Hematopoietic multipotent progenitor cell treated with erythropoietin and hydrocortisone succinate and interleukin-3 and kit ligand, for 17 days (in vitro differentiated cells): Measurements from ENCODE around the gene SLC24A3.

Source experiments
- DNase-seq: peaks from one replicate; pipeline ENCODE4 v3.0.0-alpha.2; 2015; ENCODE audit warnings: low spot score

The SLC24A3 gene

DNA sequence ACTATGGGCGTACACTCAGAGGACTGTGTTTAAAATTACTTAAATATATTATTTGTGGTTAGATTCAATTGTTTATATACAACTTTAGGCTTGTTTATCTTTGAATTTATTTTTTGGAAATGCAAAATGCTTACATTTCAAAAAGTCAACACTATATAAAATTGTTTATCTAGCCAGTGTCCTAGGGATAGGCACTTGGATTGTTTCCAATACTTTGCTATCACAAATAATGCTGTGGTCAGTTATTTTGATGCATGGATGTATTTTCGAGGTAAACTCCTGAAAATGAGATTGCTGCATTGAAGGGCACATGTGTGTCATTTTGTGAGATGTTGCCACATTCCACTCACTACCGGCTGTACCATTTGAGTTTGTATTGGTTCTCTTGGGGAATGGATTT lies 213.9 kb downstream of the SLC24A3 start:
- DNase-seq: no peak

- DNase-seq: no peak
Observed at GRCh38 chr20:19427480-19427879, 215.0 kb downstream of the SLC24A3 start.

GRCh38 chr20:19427913-19428312 lies 215.5 kb downstream of the SLC24A3 start:
- DNase-seq: no peak

DNA sequence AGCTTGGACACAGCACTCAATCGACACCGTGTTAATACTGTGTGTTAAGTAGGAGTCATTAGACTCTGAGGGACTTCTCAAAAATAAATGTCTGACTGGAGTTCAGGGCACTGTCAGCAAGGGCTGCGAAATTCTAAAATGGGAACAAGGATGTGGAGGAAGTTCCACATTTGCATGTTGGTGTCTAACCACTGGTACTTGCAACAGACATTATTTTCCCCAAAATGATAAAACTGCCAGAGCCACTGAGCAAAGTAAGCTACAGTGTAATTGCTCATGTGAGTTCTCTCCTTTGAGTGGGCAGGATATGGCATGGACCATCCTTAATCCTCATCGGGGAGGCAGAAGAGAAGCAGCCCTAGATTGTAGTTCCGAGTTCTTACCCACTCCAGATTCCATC lies 215.9 kb downstream of the SLC24A3 start:
- DNase-seq: no peak

GRCh38 chr20:19429538-19429937 lies 217.1 kb downstream of the SLC24A3 start:
- no peak for DNase-seq

GRCh38 chr20:19430641-19431315 lies 218.3 kb downstream of the SLC24A3 start:
- no peak for DNase-seq

DNA sequence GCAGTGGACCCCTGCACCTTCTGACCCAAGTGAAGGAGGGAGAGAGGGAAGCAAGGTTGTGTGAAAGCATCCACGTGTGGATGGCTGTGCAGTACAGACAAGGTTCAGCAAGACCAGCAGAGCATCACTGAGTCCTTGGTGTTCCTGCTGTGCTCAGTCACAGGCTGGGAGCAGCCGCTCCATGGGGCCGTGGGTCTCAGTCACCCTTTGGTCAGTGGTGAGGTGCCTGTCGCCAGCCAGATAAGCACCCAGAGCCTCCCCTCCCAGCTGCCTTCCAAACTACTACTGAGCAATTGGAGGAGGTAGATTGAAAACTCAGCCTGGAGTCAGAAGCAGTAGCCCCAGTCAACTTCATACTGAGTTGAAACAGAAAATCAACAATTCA lies 218.9 kb downstream of the SLC24A3 start:
- DNase-seq: no peak

DNA sequence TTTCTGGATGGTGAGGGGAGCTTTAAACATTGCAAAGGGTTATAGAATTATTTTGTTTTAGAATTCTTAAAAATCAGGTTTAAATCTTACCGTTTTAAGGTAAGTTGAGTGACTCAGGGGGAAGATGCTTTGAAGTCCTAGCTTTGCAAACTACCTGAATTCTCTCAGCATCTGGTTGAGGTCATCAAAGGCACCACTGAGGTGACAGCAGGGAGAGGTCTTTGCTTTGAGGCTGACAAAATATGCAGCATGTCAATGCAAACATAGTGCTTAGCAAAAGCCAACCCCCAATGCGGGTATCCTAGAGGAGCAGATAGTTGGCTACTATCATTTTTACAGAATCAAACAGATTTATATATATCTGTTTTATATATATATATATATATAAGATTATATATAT lies 219.5 kb downstream of the SLC24A3 start:
- no peak for DNase-seq

DNA sequence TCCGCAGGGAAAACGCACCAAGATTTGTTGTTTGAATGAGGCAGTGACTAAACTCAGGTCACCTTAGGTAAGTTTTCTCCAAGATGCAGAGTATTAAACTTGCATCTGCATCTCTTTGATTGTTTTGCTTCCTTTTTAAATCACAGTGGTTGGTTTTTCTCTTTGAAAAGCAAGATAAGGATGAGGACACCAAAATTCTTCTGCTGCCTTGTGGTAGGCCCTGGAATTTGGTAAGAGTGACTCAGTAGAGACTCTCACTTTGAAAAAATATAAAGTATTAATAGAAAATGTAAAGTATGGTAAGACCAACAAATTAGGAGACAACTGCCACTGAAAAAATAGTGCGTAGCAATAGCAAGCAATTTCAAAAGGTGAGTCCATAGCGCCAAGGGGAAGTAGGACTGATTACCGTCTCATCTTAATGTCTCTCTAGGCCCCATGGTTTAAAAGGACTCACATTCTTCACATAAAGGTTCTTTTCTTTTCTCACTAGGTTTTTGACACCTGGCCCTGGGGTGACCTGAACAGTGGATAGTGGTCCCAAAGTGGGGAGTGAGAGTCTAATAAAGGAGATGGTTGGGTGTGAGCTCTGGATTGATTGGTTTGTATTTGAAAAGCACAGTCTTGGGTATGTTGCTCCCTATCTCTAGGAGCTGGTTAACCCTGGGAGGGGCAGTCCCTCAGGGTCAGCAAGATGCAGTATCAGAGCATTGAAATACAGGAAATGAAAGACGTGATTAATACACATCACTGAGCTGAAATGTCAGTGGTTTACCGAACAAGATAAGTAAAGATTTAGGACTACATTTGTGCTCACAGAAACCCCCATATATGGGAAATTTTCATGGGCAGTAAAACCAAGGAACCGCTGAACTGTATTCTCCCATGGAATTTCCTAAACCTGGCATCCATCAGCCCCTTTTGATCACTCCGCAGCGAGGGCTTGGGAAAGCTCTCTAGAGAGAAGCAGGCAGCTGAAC lies 221.2 kb downstream of the SLC24A3 start:
- no peak for DNase-seq

DNA sequence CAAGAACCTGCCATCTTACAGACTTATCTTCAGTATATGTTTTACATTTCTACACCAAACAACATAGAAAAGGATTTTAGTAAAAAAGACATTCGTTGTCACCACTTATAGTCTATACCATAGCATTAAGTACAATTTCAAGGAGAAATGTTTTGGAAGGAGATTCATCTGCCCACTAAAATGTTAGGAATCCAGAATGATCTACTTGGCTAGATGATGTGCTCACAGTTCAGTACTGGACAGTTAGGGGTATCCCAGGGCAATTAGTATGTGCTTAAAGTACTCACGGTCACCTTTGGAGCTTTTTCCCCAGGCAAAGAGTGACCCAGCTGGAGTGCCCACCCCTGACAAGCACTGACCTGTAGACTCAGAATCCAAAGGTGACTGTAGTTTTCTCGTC lies 222.9 kb downstream of the SLC24A3 start:
- DNase-seq: no peak

GRCh38 chr20:19435821-19436220 lies 223.4 kb downstream of the SLC24A3 start:
- DNase-seq: no peak

DNA sequence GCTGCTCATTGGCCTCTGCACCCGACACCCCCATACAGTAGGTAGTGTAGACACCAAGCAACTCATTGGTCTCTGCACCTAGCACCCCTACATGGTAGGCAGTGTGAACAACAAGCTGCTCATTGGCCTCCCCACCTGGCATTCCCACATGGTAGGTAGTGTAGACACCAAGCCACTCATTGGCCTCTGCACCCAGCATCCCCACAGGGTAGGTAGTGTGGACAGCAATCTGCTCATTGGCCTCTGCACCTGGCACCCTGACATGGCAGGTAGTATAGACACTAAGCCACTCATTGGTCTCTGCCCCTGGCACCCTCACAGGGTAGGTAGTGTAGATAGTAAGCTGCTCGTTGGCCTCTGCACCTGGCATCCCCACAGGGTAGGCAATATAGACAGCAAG lies 226.0 kb downstream of the SLC24A3 start:
- DNase-seq: no peak

GRCh38 chr20:19440660-19441527 lies 228.5 kb downstream of the SLC24A3 start:
- no peak for DNase-seq

DNA sequence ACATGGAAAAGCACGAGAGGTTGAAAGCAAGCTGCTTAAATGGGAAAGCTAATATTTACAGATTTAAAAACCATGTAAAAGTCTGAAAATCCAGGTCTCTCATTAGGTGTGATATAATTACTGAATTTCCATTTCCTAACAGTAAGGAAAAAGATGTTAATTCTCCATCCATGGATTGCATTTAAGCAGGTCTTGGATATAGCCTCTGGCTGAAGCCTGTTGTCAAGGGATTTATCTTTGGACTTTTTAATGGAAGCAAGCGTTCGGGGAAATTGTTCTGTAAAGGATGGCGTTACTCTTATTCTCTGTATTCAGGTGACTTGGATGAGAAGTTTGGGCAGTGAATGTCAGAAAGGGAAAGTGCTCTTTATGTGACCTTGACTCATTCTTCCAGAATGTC lies 233.8 kb downstream of the SLC24A3 start:
- no peak for DNase-seq

DNA sequence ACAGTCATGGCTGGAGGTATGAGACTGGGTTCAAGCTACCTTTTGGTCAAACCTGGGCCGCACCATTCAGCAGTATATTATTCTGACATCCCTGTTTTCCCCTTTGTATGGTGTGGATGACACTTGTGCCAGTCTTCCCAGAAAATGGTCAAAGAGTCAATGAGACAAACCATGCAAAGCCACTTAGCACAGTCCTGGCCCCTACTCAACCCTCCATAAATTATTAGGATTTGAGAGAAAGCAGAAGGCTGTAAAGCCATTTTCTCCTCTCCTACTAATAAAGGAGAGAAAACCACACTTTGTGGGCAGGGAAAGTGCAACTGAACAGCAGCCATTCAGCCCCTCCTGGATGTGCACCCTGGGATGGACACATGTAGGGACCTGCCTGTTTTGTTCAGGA lies 236.2 kb downstream of the SLC24A3 start:
- no peak for DNase-seq

- no peak for DNase-seq
Observed at GRCh38 chr20:19449051-19449450, 236.6 kb downstream of the SLC24A3 start.

DNA sequence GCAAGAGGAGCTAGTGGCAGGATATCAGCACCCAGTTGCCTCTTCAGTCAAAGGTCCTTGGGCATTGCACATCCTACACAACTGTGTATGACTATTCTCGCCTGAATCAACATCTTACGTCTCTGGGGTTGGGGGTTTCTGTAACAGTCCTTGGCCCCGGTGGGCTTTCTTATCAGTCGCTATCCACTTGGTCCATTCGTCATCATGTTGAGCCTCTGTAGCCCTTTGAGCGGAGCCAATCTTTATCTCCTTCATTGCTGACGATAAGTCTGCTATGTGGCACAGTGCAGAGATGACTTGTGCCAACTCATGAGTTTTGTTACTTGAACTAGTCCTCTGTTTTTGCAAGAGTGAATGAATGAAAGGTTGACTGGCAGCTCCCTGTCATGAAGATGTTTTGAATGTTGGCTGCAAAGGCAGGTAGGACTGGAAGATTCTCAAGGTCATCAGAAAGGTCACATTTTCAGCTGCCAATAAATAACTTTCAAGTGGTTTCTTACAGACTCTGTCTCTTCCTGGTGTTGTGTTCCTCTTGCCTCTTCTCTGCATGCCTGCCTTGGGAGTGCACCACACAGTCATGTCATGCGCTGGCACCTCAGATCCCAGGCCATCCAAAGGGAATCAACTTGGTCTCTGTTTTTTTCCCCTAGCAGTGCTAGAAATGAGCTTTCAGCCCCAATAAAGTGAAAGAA lies 238.9 kb downstream of the SLC24A3 start:
- DNase-seq: peak; percentile 5

- DNase-seq: no peak
Observed at GRCh38 chr20:19451923-19452295, 239.5 kb downstream of the SLC24A3 start.

DNA sequence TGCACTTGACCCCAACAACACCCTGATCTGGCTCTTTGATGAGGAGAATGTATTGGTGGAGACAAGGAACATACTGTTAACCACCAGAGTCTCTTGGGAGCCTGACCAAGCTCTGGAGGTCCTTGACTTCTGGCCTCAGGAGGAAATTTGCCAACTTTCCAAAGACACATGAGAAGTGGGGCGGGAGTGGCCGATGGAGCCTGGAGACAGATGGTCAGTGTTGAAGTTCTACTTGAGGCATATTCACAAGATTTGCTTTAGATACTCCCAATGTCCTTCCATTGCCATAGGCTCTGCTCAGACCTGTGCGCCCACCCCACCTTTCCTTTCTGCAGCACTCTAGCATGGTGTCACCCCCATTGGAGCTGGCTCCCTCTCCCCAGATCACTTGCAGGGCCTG lies 241.0 kb downstream of the SLC24A3 start:
- no peak for DNase-seq

DNA sequence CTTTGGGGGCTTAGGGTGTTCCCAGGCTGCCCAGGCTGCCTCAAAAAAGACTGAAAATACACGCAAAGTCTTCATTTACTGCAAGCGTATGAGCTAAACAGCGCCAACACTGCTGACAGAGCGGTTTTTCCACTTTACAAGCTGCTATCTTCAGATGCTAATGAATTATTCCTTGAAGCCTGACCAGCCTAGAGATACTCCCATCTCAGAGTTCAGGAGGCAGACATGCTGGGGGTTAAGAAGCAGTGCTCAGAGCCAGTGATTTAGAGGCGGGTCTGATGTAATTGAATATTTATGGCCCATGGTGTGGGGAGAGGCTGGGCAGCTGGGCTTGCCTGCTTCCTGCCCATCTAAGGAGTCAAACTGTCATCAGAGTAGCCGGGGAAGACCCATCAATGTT lies 241.4 kb downstream of the SLC24A3 start:
- DNase-seq: no peak

DNA sequence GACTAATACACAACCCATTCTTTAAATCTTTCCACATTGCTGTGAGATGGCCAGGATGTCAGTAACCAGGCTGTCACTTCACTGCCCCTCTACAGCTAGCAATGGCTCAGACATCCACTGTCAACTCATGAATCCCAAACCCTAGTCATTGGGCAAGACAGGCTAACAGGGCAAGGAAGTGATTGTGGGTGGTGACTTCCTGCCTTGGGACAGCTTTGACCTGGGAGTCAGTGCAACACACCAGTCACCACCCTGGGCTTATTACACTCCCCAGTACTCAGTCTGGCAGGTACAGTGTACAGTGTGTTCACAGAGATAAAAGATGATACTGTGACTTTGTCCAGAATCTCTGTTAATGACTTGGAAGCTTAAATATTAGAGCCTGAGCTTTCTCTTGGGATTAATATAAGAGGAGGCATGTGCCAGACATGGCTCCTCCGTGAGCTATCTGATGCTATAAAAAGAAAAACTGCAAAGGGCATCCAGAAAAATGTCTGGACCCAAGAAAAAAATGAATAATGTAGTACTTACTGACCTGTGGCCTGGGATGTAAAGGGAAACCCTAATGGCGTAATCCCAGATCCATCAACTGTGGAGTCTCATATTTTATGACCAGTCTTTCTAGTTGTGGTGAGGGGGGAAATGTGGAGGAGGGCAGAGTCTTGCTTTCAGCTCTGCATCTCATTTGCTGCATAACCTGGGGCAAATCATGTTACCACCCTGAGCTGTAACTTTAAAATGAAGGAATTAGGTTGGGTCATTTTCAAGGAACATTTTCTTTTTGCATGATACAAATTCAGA lies 244.4 kb downstream of the SLC24A3 start:
- no peak for DNase-seq
